Epithelial cell of proximal tubule (primary cell): Measurements from ENCODE around the gene GAP43. TPM values are rescaled to one million over a fixed set of nuclear protein-coding genes. Genes with fewer than 3 reads are reported as not detected.

Experiments used
- DNase-seq: peaks from one replicate; pipeline ENCODE4 v3.0.0-alpha.2; 2011; ENCODE audit warnings: low read depth
- H3K4me3 ChIP-seq: 2 replicates; pipeline ENCODE4 v1.5.1; 2011; ENCODE audit warnings: low read depth, mild to moderate bottlenecking, low read length
- total RNA-seq: library from RNA; depleted of rRNA; stranded (reverse); fragments of >200 nt; gene quantifications from 2 replicates; pipeline ENCODE4 v1.2.3, GENCODE V29; 2015
- TF ChIP-seq, protein P1 (sequence below): conservative IDR thresholded peaks from 2 replicates; pipeline ENCODE4 v1.5.1; 2012; ENCODE audit warnings: low read depth, mild to moderate bottlenecking, low read length

The GAP43 gene
- total RNA-seq, 1 donor from 2014 or later: not detected

DNA sequence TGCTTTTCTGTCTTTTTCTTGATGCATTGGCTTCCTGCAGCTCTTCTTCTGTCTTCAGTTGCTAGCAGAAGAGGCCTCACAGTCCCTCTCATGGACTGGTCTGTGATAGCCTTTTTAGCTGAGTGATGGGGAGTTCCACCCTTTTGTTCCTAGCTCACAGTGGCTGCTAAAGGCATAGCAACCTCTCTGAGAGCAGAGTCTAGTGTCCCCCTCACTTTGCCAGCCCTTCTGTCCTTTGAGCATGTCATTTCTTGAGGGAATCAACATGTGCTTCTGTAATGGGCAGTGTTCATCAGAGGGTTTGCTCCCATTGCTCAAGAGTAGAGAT, 44.4 kb downstream of the GAP43 start:
- DNase-seq: no peak
- H3K4me3 ChIP-seq: no peak overlapping the region
- TF ChIP-seq, protein P1, sequence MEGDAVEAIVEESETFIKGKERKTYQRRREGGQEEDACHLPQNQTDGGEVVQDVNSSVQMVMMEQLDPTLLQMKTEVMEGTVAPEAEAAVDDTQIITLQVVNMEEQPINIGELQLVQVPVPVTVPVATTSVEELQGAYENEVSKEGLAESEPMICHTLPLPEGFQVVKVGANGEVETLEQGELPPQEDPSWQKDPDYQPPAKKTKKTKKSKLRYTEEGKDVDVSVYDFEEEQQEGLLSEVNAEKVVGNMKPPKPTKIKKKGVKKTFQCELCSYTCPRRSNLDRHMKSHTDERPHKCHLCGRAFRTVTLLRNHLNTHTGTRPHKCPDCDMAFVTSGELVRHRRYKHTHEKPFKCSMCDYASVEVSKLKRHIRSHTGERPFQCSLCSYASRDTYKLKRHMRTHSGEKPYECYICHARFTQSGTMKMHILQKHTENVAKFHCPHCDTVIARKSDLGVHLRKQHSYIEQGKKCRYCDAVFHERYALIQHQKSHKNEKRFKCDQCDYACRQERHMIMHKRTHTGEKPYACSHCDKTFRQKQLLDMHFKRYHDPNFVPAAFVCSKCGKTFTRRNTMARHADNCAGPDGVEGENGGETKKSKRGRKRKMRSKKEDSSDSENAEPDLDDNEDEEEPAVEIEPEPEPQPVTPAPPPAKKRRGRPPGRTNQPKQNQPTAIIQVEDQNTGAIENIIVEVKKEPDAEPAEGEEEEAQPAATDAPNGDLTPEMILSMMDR: no peak

DNA sequence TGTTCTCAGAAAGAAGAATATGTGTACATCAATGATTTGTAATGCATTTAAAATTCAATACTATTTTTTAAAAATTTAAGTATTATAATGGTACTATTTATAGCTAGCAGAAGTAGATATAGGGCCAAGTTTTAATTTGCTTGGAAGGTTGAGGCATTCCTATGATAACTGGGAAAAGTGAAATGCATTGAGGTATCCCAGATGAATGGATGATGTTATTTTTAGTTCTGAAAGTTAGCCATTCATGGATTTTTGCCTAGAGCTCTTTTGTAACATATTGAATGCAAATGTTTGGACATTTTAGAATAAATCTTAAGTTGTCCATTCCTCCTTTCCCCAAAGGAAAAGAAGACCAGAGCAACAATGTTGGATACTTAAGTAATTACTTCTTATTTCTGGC, 47.6 kb downstream of the GAP43 start:
- no peak overlapping the region for H3K4me3 ChIP-seq
- TF ChIP-seq, protein P1: no peak
- no peak for DNase-seq

DNA sequence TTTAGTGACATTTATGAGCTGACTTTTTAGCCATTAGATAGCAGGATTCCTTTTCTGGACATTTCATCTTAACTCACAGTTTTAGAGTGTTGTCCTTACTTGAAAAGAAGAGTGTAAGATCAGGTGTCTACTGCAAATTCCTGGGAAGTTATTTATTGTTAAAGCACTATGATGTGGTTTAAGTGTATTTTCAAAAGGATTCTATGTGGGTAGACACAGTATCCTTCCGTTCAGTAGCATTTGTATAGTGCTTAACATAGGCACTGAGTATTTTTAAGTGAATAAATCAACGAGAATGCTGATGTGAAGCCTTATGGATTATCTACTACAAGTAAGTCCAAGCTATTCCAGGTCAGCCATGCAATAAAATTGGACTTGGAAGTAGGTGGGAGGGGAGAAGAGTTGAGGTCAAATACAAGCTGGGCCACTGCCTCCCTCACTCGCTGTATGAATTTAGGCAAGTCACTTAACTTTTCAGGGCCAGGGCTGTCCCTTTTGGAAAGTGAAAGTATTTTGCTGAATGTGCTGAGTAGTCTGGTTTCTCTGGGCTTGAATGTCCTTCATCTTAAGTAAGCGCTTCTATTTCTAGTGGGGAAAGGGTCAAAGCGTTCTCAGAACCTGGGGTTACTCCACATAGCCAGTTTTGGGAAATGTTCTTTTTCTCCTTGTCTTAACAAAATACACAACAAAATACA, 48.6 kb downstream of the GAP43 start:
- TF ChIP-seq, protein P1: no peak
- no peak for DNase-seq
- peak overlapping the region; percentile 18 for H3K4me3 ChIP-seq

DNA sequence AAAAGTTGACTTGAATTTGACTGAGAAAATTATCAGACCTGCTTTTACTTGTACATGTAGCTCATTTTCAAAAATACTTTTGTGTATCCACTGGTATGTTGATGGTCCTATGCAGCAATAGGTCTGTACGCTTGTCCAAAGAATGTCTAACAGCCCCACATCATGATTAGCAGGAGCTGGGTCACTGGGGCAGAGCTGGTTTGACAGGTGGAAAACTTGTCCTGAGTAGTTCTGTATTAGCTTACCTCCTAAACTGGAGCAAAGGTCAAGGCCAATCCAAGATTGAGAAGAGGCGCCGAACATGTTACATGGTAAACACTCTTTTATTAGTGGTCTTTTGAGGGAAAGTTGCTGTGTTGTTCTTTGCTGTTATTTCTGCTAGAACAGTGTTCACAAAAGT, 50.6 kb downstream of the GAP43 start:
- TF ChIP-seq, protein P1: no peak
- DNase-seq: no peak
- H3K4me3 ChIP-seq: no peak overlapping the region

DNA sequence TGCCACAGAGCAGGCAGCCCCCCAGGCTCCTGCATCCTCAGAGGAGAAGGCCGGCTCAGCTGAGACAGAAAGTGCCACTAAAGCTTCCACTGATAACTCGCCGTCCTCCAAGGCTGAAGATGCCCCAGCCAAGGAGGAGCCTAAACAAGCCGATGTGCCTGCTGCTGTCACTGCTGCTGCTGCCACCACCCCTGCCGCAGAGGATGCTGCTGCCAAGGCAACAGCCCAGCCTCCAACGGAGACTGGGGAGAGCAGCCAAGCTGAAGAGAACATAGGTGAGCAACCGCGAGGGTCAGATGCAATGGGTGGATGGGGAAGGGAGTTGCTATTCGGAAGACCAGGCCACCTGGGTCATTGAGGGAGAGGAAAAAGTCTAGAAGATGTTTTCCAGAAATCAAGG, 53.0 kb downstream of the GAP43 start:
- no peak overlapping the region for H3K4me3 ChIP-seq
- DNase-seq: no peak
- TF ChIP-seq, protein P1: no peak

DNA sequence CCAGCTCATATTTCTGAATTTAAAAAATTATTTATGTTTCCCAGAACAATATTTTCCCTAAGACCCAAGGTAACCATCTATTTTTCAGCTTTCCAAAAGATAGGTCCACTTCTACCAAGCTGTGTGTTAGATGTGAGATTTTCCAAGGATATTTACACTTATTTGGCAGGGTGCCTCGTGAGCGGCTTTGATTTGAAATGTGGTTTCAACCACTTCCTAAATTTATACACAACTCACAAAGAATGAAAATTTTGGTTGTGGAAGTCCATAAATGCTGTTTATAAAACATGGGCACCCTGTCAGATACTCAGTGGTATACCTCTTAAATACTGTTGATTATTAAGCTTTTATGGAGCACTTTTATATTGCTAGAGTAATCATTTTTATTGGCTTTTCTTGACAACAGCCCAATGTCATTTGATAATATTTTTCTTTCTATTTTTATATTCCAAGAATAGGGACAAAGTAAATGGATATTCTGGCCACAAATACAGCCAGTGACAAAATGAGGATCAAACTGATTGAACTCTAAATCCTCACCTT, 57.6 kb downstream of the GAP43 start:
- no peak for DNase-seq

More for the DNA sequence above, 57.6 kb downstream of the GAP43 start:
- H3K4me3 ChIP-seq: no peak overlapping the region
- TF ChIP-seq, protein P1: no peak
